Nephron (organoid): ENCODE results near the gene FAM181A.
A peak's percentile ranks its signal among the peaks of the same experiment; 100 is the strongest.

Source experiments
- H3K27ac Mint-ChIP-seq, 3 experiments: 2 replicates each; pipeline ENCODE4 v1.8.0; 2020; ENCODE audit warnings: mixed read lengths in 3 of 3, mild to moderate bottlenecking in 2 of 3, moderate library complexity in 1 of 3
- H3K27me3 Mint-ChIP-seq: 2 replicates; pipeline ENCODE4 v1.8.0; 2021; ENCODE audit warnings: low read depth, mild to moderate bottlenecking, moderate library complexity, mixed read lengths
- H3K36me3 Mint-ChIP-seq: 2 replicates; pipeline ENCODE4 v1.8.0; 2020; ENCODE audit warnings: low read depth, mixed read lengths
- H3K4me1 Mint-ChIP-seq: 2 replicates; pipeline ENCODE4 v1.8.0; 2020; ENCODE audit warnings: mixed read lengths
- H3K4me3 Mint-ChIP-seq, 3 experiments: 2 replicates each; pipeline ENCODE4 v1.8.0; 2020; ENCODE audit warnings: mild to moderate bottlenecking in 3 of 3, mixed read lengths in 3 of 3, moderate library complexity in 2 of 3
- H3K9me3 Mint-ChIP-seq: 2 replicates; pipeline ENCODE4 v1.8.0; 2020; ENCODE audit warnings: mixed read lengths
- TF ChIP-seq, protein P1 (sequence below), 3 experiments: fragments of 200-600 bp; sonication (generic); IDR thresholded peaks; one replicate each; pipeline ENCODE4 v1.5.0; 2021; ENCODE audit warnings: antibody characterized with exemption in 3 of 3; ENCODE audit not compliant: unreplicated experiment in 3 of 3

FAM181A gene

DNA sequence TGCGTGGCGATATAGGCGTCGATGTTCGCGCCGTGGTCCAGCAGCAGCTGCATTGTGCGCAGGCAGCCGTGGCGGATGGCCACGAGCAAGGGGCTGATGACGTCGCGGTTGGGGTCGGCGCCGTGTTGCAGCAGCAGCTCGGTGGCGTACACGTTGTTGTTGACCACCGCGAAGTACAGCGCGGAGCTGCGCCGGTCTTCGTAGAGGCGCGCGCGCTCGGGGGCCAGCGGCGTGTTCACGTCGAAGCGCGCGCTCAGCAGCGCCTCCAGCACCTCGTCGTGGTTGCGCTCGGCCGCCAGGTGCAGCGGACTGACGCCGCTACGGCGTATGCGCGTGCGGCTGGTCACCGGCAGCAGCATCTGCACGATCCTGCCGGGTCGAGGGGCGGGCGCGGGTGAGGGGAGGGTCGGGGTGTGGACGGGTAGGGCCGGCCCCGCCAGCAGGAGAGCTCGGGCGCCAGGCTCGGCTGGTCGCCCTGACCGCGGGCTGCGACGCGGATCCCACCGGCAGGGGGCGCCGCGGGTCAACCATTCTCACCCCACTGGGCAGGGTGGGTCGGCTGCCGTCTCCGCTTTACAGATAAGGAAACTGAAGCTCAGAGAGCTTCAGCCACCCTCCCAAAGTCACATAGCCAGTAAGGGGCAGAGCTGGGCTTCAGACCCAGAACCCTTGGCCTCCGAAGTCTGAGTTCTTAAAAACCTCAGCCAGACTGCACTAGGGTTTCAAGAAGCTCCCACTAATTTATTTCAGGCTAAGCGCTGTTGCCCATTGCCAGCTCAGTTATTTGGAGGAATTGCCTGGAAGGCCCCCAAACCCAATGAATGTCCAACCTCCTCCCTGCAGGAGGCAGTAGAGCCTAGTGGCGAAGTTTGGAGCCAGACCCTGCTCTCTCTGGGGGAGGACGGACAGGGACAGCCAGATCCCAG lies 12.4 kb downstream of the FAM181A start:
- Mint-ChIP-seq H3K4me1 (peaks cover 23% of the 10 kb centered on the region), H3K4me3 (peak overlapping the region in 2 of 3 experiments; percentile 32 to 59), H3K27me3 (peaks cover 76% of the 10 kb centered on the region), H3K27ac (no peak overlapping the region), H3K36me3 (no peaks in the 10 kb centered on the region), H3K9me3 (no peaks in the 10 kb centered on the region)
- TF ChIP-seq, protein P1, sequence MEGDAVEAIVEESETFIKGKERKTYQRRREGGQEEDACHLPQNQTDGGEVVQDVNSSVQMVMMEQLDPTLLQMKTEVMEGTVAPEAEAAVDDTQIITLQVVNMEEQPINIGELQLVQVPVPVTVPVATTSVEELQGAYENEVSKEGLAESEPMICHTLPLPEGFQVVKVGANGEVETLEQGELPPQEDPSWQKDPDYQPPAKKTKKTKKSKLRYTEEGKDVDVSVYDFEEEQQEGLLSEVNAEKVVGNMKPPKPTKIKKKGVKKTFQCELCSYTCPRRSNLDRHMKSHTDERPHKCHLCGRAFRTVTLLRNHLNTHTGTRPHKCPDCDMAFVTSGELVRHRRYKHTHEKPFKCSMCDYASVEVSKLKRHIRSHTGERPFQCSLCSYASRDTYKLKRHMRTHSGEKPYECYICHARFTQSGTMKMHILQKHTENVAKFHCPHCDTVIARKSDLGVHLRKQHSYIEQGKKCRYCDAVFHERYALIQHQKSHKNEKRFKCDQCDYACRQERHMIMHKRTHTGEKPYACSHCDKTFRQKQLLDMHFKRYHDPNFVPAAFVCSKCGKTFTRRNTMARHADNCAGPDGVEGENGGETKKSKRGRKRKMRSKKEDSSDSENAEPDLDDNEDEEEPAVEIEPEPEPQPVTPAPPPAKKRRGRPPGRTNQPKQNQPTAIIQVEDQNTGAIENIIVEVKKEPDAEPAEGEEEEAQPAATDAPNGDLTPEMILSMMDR (IDR thresholded peaks at IDR 0.05; ENCODE audit: unreplicated experiment in 3 of 3) = peak; percentile 91 to 97 (median 92)

DNA sequence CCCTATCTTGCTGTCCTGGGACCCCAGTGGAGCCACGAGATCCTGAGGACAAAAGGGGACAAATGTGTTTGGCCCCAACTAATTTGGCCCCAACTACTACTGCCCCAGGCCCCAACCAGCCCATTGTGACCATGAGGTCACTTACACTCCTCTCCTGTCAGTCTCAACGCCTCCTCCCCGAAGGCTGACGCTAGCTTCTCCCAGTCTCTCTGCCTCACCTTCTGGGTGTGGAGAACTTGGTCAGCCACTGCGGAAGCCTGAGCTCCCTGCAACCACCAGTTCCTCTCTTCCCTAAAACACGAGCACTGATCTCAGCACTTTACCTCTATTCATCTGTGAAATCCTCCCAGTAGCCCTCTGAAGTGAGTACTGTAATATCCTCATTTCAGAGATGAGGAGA lies 13.3 kb downstream of the FAM181A start:
- H3K4me3 Mint-ChIP-seq = peak overlapping the region; percentile 4 to 45 (median 37)
- H3K27me3 Mint-ChIP-seq = peaks cover 67% of the 10 kb centered on the region
- no peaks in the 10 kb centered on the region for H3K9me3 Mint-ChIP-seq
- H3K27ac Mint-ChIP-seq = no peak overlapping the region
- no peaks in the 10 kb centered on the region for H3K36me3 Mint-ChIP-seq
- TF ChIP-seq, protein P1 (IDR thresholded peaks at IDR 0.05; ENCODE audit: unreplicated experiment in 3 of 3) = no peak
- H3K4me1 Mint-ChIP-seq = peaks cover 30% of the 10 kb centered on the region

DNA sequence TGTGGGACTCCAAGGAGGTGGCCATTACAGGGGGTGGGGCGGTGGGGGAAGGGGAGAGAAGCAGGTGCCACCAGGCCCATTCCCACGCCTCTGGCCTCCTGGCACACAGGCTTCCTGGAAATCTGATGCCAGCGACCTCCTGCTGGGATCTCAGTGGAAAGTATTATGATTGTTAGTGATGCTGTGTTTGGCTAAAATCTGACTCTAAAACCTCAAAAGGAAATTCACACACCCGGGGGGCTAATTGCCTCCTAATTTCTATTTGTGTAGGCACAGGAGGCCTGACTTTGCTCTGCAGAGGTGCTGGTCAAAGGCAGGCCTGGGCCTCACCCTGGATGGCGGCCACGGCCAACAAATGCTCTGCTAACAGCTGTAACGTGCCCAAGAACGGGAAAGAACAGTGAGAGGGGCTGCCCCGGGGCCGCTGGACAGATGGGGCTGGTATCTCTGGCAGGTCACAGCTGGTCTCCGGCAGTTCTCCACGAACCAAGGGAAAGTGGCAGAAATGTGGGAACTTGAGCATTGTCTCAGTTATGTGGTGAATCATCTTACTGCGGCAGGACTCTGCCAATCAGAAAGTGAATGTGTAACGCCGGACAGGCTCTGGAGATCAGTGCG lies 14.3 kb downstream of the FAM181A start:
- Mint-ChIP-seq H3K4me1 (peaks cover 30% of the 10 kb centered on the region), H3K4me3 (no peak overlapping the region), H3K36me3 (no peaks in the 10 kb centered on the region), H3K9me3 (no peaks in the 10 kb centered on the region), H3K27me3 (peaks cover 58% of the 10 kb centered on the region), H3K27ac (no peak overlapping the region)
- TF ChIP-seq, protein P1 (IDR thresholded peaks at IDR 0.05; ENCODE audit: unreplicated experiment in 3 of 3) = no peak

DNA sequence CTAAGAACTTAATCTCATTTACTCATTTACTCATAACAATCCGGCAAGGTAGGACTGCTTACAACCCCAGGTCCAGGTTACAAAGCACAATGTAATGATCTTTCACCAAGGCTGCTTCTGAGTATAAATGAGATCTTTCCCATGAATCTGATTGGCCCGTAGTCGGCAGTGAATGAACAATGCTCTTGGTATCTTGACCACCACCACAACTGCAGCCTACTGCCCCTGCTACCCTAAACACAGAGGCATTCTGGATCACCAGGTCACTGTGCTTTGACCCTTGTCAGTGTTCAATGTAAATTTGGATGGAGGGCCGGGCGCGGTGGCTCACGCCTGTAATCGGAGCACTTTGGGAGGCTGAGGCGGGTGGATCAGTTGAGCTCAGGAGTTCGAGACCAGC lies 15.9 kb downstream of the FAM181A start:
- Mint-ChIP-seq H3K27me3 (peaks cover 48% of the 10 kb centered on the region), H3K36me3 (no peaks in the 10 kb centered on the region), H3K27ac (no peak overlapping the region), H3K4me3 (no peak overlapping the region), H3K4me1 (peaks cover 34% of the 10 kb centered on the region), H3K9me3 (no peaks in the 10 kb centered on the region)
- TF ChIP-seq, protein P1 (IDR thresholded peaks at IDR 0.05; ENCODE audit: unreplicated experiment in 3 of 3) = no peak

DNA sequence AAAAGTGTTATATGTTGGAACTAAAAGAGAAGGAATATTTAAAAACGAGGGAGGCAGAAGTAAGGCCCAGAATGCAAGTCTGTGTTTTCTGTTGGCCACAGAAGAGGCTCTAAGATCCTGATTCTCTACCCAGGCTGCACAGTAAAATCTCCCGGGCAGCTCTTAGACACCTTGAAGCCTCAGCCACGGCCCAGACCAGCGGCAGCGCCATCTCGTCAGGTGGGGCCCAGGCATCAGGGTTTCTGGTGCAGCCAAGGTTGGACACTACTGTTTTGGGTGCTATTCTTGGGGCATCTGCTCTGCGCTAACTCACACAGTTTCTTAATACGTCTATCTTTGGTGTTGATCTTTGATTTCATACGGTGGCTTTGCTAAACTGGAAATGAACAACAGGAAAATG lies 16.8 kb downstream of the FAM181A start:
- no peaks in the 10 kb centered on the region for H3K9me3 Mint-ChIP-seq
- H3K4me3 Mint-ChIP-seq = peak overlapping the region in 1 of 3 experiments; percentile 15
- H3K4me1 Mint-ChIP-seq = peaks cover 34% of the 10 kb centered on the region
- H3K27ac Mint-ChIP-seq = peak overlapping the region in 2 of 3 experiments; percentile 20 to 60
- H3K36me3 Mint-ChIP-seq = no peaks in the 10 kb centered on the region
- H3K27me3 Mint-ChIP-seq = peaks cover 40% of the 10 kb centered on the region
- TF ChIP-seq, protein P1 (IDR thresholded peaks at IDR 0.05; ENCODE audit: unreplicated experiment in 3 of 3) = no peak
